Breast epithelium (tissue), 4 donors: ENCODE measurements around the gene ANGPTL5. TPM values are rescaled to one million over a fixed set of nuclear protein-coding genes. Genes with fewer than 3 reads are reported as not detected.

Experiments
- DNase-seq, 2 donors: peaks; one replicate each; pipeline ENCODE4 v3.0.0-alpha.2; 2019; ENCODE audit warnings: low spot score in 2 of 2
- H3K27ac ChIP-seq, 2 donors: fragments of 200-600 bp; sonication (generic) in 1 of 2; one replicate each; pipeline ENCODE4 v1.5.1; 2016 to 2019; ENCODE audit warnings: mild to moderate bottlenecking in 1 of 2
- H3K27me3 ChIP-seq, 2 donors: fragments of 200-600 bp; sonication (generic) in 1 of 2; one replicate each; pipeline versions ENCODE4 v1.5.1 to v1.6.0; 2017 to 2019; ENCODE audit warnings: control low read depth in 1 of 2, mild to moderate bottlenecking in 1 of 2
- H3K36me3 ChIP-seq: fragments of 200-600 bp; one replicate; pipeline ENCODE4 v1.5.1; 2019
- H3K4me1 ChIP-seq, 2 donors: fragments of 200-600 bp; sonication (generic); one replicate each; pipeline ENCODE4 v1.5.1; 2016 to 2019; ENCODE audit warnings: control low read depth in 1 of 2
- H3K4me3 ChIP-seq, 3 donors: fragments of 200-600 bp; sonication (generic); 1 replicate in 2 of 3; 2 replicates in 1 of 3; pipeline ENCODE4 v1.5.1; 2016 to 2019; ENCODE audit warnings: mild to moderate bottlenecking in 3 of 3, moderate library complexity in 2 of 3
- H3K9me3 ChIP-seq, 2 donors: fragments of 200-600 bp; sonication (generic) in 1 of 2; one replicate each; pipeline ENCODE4 v1.5.1; 2016 to 2019; ENCODE audit warnings: control low read depth in 1 of 2
- POLR2A ChIP-seq: fragments of 450-650 bp; IDR thresholded peaks from one replicate; pipeline ENCODE4 v1.6.1; 2016; ENCODE audit warnings: antibody characterized with exemption, mild to moderate bottlenecking, moderate library complexity
- POLR2AphosphoS5 ChIP-seq, 3 donors: sonication (generic); formaldehyde crosslinking; IDR thresholded peaks; one replicate each; pipeline ENCODE4 v1.6.1; 2017; ENCODE audit warnings: antibody characterized with exemption in 3 of 3
- intact Hi-C: fragments of 100-400 bp; cut with DNase I; formaldehyde crosslinking; loops from one replicate; pipeline ENCODE4 v1.15.1; 2023; ENCODE audit warnings: low total_unique reads
- total RNA-seq, 3 donors: library from RNA; depleted of rRNA; stranded (reverse); fragments of >200 nt; gene quantifications; one replicate each; pipeline ENCODE4 v1.1.0, GENCODE V29; 2016
- TF ChIP-seq, protein P1 (sequence below), 3 donors: fragments of 450-650 bp; IDR thresholded peaks; one replicate each; pipeline ENCODE4 v1.5.1; 2016 to 2017; ENCODE audit warnings: antibody characterized with exemption in 3 of 3, mild to moderate bottlenecking in 3 of 3, moderate library complexity in 3 of 3

Gene ANGPTL5
- total RNA-seq, 3 donors from 2014 or later, result 0.33 to 5.6 TPM; not detected in 1

DNA sequence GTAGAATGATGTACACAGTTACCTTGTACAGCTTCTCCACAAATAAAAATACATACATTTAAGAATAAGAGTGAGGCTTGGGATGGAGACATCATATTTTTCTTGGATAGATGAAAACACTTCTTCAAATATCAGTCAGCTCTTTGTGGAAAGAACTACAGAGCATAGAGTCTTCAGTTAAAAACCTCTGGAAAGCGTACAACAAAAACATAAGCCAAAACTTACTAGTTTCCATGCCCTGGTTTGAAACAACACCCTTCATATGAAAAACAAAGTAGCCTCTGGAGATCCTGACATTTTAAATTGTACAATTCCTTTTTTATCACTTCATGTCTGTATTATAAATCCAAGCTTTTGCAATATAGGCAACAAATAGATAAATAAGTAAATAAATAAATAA, 8.5 kb downstream of the ANGPTL5 start:
- TF ChIP-seq, protein P1, sequence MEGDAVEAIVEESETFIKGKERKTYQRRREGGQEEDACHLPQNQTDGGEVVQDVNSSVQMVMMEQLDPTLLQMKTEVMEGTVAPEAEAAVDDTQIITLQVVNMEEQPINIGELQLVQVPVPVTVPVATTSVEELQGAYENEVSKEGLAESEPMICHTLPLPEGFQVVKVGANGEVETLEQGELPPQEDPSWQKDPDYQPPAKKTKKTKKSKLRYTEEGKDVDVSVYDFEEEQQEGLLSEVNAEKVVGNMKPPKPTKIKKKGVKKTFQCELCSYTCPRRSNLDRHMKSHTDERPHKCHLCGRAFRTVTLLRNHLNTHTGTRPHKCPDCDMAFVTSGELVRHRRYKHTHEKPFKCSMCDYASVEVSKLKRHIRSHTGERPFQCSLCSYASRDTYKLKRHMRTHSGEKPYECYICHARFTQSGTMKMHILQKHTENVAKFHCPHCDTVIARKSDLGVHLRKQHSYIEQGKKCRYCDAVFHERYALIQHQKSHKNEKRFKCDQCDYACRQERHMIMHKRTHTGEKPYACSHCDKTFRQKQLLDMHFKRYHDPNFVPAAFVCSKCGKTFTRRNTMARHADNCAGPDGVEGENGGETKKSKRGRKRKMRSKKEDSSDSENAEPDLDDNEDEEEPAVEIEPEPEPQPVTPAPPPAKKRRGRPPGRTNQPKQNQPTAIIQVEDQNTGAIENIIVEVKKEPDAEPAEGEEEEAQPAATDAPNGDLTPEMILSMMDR (IDR thresholded peaks at IDR 0.05), result no peak
- TF ChIP-seq POLR2A, result no peak
- no peak for TF ChIP-seq POLR2AphosphoS5 (IDR thresholded peaks at IDR 0.05)
- Histone ChIP-seq H3K4me3 (no peak overlapping the region), H3K27ac (no peak overlapping the region), H3K36me3 (no peaks in the 10 kb centered on the region), H3K27me3 (no peaks in the 10 kb centered on the region), H3K4me1 (no peaks in the 10 kb centered on the region), H3K9me3 (no peaks in the 10 kb centered on the region)
- DNase-seq, result no peak
- intact Hi-C loops, result no loop called here

DNA sequence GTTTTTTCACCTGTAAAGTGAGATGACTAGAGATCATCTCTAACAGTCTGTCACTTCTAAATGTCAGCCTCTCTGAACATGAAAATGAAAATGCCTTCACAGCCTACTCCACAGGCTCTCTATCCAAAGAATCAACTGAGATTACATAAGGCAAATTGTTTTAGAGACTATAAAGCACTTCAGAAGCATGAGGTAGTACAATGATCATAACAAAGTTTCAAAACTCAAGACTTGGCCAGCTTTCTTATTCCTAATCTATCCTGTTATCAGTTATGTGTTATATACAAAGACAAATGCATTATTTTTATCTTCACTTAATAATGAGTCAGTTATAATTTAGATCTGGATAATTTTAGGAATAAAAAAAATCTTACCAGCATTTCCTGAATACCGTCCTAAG, 21.8 kb downstream of the ANGPTL5 start:
- intact Hi-C loops, result loop anchor here (5.0 kb wide), 1 partner anchor 103 kb away; no protein-coding TSS in a partner anchor

DNA sequence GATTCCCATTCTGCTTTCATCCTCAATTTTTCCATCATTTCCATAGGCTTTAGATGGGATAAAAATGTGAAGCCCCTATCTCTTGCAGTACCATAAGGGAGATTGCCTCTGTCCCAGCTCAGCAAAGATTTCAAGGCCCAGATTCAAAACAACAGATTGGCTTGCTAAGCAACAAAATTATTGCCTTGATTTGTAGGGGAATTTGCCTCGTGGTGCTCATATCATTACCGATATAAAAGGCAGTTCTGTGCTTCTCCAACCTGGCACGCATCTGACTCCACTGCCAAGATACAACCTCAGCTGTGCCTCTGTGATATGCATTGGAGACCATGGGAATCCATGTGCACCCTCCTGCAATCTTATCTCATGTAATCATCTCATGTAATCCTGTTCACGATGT, 26.6 kb downstream of the ANGPTL5 start:
- no peak for DNase-seq
- H3K9me3 ChIP-seq, result no peaks in the 10 kb centered on the region
- intact Hi-C loops, result loop anchor here (5.0 kb wide), 1 partner anchor 108 kb away; no protein-coding TSS in a partner anchor

More for the DNA sequence above, 21.8 kb downstream of the ANGPTL5 start:
- no peaks in the 10 kb centered on the region for H3K36me3 ChIP-seq
- H3K27me3 ChIP-seq, result no peaks in the 10 kb centered on the region
- H3K9me3 ChIP-seq, result no peaks in the 10 kb centered on the region
- no peak for TF ChIP-seq POLR2AphosphoS5 (IDR thresholded peaks at IDR 0.05)
- TF ChIP-seq, protein P1 (IDR thresholded peaks at IDR 0.05), result no peak
- no peak for TF ChIP-seq POLR2A
- no peaks in the 10 kb centered on the region for H3K4me1 ChIP-seq
- H3K27ac ChIP-seq, result no peak overlapping the region
- DNase-seq, result no peak
- H3K4me3 ChIP-seq, result no peak overlapping the region

DNA sequence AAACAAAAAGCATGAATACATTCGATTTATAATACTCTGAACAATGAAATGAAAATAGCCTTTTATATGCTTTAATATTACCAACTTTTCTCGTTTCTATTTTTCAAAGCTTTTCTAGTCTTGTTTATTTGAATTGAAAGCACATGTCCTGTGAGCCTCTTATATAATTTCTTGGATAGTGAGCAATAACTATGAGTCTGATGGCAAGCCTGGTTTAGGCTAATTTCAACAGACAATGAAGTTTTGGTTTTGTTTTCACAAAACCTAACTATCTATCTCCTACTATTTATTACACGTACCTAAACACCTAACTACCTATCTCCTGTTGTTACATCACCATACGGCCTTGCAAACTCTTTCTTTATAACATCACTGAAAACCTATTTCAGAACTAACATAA, 30.7 kb downstream of the ANGPTL5 start:
- Histone ChIP-seq H3K9me3 (no peaks in the 10 kb centered on the region), H3K27ac (no peak overlapping the region), H3K36me3 (no peaks in the 10 kb centered on the region), H3K27me3 (no peaks in the 10 kb centered on the region), H3K4me1 (no peaks in the 10 kb centered on the region), H3K4me3 (no peak overlapping the region)
- TF ChIP-seq POLR2A (no peak), POLR2AphosphoS5 (IDR thresholded peaks at IDR 0.05) (no peak)
- TF ChIP-seq, protein P1 (IDR thresholded peaks at IDR 0.05), result no peak
- intact Hi-C loops, result no loop called here
- no peak for DNase-seq

More for the DNA sequence above, 26.6 kb downstream of the ANGPTL5 start:
- H3K27me3 ChIP-seq, result no peaks in the 10 kb centered on the region
- H3K27ac ChIP-seq, result no peak overlapping the region
- TF ChIP-seq, protein P1 (IDR thresholded peaks at IDR 0.05), result no peak
- no peak for TF ChIP-seq POLR2A
- no peak for TF ChIP-seq POLR2AphosphoS5 (IDR thresholded peaks at IDR 0.05)
- no peaks in the 10 kb centered on the region for H3K36me3 ChIP-seq
- no peak overlapping the region for H3K4me3 ChIP-seq
- H3K4me1 ChIP-seq, result no peaks in the 10 kb centered on the region

DNA sequence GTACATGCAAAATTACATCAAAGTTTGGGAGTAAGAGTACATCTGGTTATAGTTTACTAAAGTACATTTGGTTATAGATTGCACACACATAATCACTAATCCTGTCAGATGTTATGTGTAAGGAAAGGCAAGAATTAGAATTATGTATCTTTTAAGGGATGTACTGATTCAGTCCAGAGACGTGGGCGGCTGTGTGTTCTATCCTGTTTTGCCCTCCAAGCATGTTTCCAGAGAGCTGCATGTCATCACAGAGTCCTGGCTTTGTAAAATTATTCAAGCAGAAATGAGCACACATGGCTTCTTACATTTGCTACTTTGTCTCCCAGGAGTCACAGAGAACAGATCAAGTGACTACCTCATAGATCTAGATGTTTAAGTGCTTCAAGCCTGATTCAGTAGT, 34.7 kb downstream of the ANGPTL5 start:
- no peaks in the 10 kb centered on the region for H3K27me3 ChIP-seq
- no peak overlapping the region for H3K27ac ChIP-seq
- H3K9me3 ChIP-seq, result no peaks in the 10 kb centered on the region
- no peaks in the 10 kb centered on the region for H3K4me1 ChIP-seq
- no peak overlapping the region for H3K4me3 ChIP-seq
- TF ChIP-seq POLR2A (no peak), POLR2AphosphoS5 (IDR thresholded peaks at IDR 0.05) (no peak)
- TF ChIP-seq, protein P1 (IDR thresholded peaks at IDR 0.05), result no peak
- DNase-seq, result no peak
- H3K36me3 ChIP-seq, result no peaks in the 10 kb centered on the region
- intact Hi-C loops, result no loop called here
